Right lobe of liver (tissue), 6 donors: Measurements from ENCODE around the gene FCER2. TPM values are rescaled to one million over a fixed set of nuclear protein-coding genes. Genes with fewer than 3 reads are reported as not detected.
A peak's percentile ranks its signal among the peaks of the same experiment; 100 is the strongest.
"Not testable (repeated sequence)": the region's sequence is repeated elsewhere in the genome, so short reads cannot be mapped to it uniquely, and the experiment has no call there.

Experiments used
- ATAC-seq, 4 donors: fragments of 200-7000 bp; cut with Tn5 transposase; one replicate each; pipeline ENCODE4 v1.9.1; 2020; ENCODE audit warnings: mild to moderate bottlenecking in 4 of 4, moderate library complexity in 4 of 4
- DNase-seq, 3 donors: peaks; one replicate each; pipeline ENCODE4 v3.0.0-alpha.2; 2020
- H3K27ac ChIP-seq, 3 donors: fragments of 200-600 bp; one replicate each; pipeline ENCODE4 v1.8.0; 2022
- H3K27me3 ChIP-seq, 2 donors: fragments of 200-600 bp; one replicate each; pipeline ENCODE4 v1.8.0; 2022
- H3K36me3 ChIP-seq, 4 donors: fragments of 200-600 bp; sonication (generic) in 1 of 4; one replicate each; pipeline versions ENCODE4 v1.5.1 to v1.8.0; 2017 to 2022; ENCODE audit warnings: control low read depth in 1 of 4
- H3K4me1 ChIP-seq, 4 donors: fragments of 200-600 bp; sonication (generic) in 1 of 4; one replicate each; pipeline versions ENCODE4 v1.5.1 to v1.8.0; 2017 to 2022; ENCODE audit warnings: control low read depth in 1 of 4
- H3K4me3 ChIP-seq, 3 donors: fragments of 200-600 bp; one replicate each; pipeline ENCODE4 v1.8.0; 2022
- H3K9me3 ChIP-seq, 4 donors: fragments of 200-600 bp; sonication (generic) in 1 of 4; one replicate each; pipeline versions ENCODE4 v1.5.1 to v1.8.0; 2017 to 2022; ENCODE audit warnings: control low read depth in 1 of 4
- CTCF ChIP-seq, 4 donors: fragments of 200-600 bp in 3 of 4; fragments of 450-650 bp in 1 of 4; IDR thresholded peaks; one replicate each; pipeline versions ENCODE4 v1.5.1 to v1.8.0; 2016 to 2022; ENCODE audit warnings: antibody characterized with exemption in 4 of 4, mild to moderate bottlenecking in 2 of 4
- POLR2A ChIP-seq: fragments of 450-650 bp; IDR thresholded peaks from one replicate; pipeline ENCODE4 v1.6.1; 2017; ENCODE audit warnings: antibody characterized with exemption, mild to moderate bottlenecking
- WGBS: methylation state at CpG from one replicate; pipeline ENCODE4 v1.1.6; 2018; ENCODE audit warnings: low coverage, low lambda C conversion rate; ENCODE audit not compliant: insufficient coverage; ENCODE audit errors: missing lambda C conversion rate; 5-methylcytosine and 5-hydroxymethylcytosine counted together
- intact Hi-C, 2 donors: fragments of 100-400 bp; cut with DNase I; formaldehyde crosslinking; loops; one replicate each; pipeline versions ENCODE4 v1.11.2 to v1.14.1; 2022
- total RNA-seq, 6 experiments: library from RNA; depleted of rRNA in 2 of 6; stranded (reverse); fragments of >200 nt in 2 of 6; fragmentation: NEBNext Ultra II Directional in 3 of 6; extraction: Animal tissue kit (Norgen Biotek cat#: 25700) in 3 of 6; gene quantifications; one replicate each; pipeline versions ENCODE4 v1.1.0 to v1.2.4, GENCODE V29; 2016 to 2023
- donor health status: DM: no; HTN: yes; CAD: no.
- donor health status: DM: no; HTN: no; CAD: no.
- donor health status: DM: no; HTN: no; CAD: no.
- donor health status: DM: no; HTN: yes; CAD: no.
- donor health status: DM: no; HTN: yes; CAD: no.

FCER2 gene
- total RNA-seq, 6 experiments from 2014 or later: 0.18 to 0.29 TPM; not detected in 4

GRCh38 chr19:7746903-7747884, 45.3 kb upstream of the FCER2 start, which contains the start of gene CD209:
Gene CD209 (minus strand): TSS chr19:7747534. CDS start chr19:7747511, 23 bp downstream.
- 57% methylated on average over 5 of the region's 7 CpGs for WGBS
- Histone ChIP-seq H3K4me1 (no peaks in the 10 kb centered on the region), H3K27me3 (no peaks in the 10 kb centered on the region), H3K27ac (no peak within 1 kb of the TSS), H3K4me3 (no peak within 1 kb of the TSS), H3K9me3 (no peaks in the 10 kb centered on the region), H3K36me3 (no peaks in the 10 kb centered on the region)
- TF ChIP-seq POLR2A (no peak), CTCF (IDR thresholded peaks at IDR 0.05) (no peak)
- peak in 3 of 4 donors; percentile 20 to 44 (median 38) for ATAC-seq
- intact Hi-C loops: no loop called here
- no peak for DNase-seq

- H3K4me1 ChIP-seq, DNase-seq, H3K4me3 ChIP-seq, H3K27me3 ChIP-seq, H3K27ac ChIP-seq, H3K9me3 ChIP-seq, H3K36me3 ChIP-seq, intact Hi-C loops: not testable (repeated sequence)
- no CpG with 5 or more reads among the region's 4 CpGs for whole genome bisulfite sequencing
- peak in 1 of 4 donors; percentile 9 for ATAC-seq
Observed at GRCh38 chr19:7746306-7746705, 44.4 kb upstream of the FCER2 start.

- Histone ChIP-seq H3K36me3 (no peaks in the 10 kb centered on the region), H3K27me3 (no peaks in the 10 kb centered on the region), H3K4me3 (no peak overlapping the region), H3K4me1 (no peaks in the 10 kb centered on the region), H3K27ac (no peak overlapping the region), H3K9me3 (no peaks in the 10 kb centered on the region)
- intact Hi-C loops: no loop called here
- DNase-seq (no peak), ATAC-seq (no peak)
- TF ChIP-seq POLR2A: no peak
- no peak for TF ChIP-seq CTCF (IDR thresholded peaks at IDR 0.05)
- WGBS: 54% methylated on average over 7 of the region's 12 CpGs
Observed at GRCh38 chr19:7744871-7745650, 43.1 kb upstream of the FCER2 start.

- ATAC-seq: no peak
- H3K4me3 ChIP-seq: no peak overlapping the region
- no peak overlapping the region for H3K27ac ChIP-seq
- no peaks in the 10 kb centered on the region for H3K27me3 ChIP-seq
- DNase-seq: no peak
- intact Hi-C loops: no loop called here
- no peak for TF ChIP-seq CTCF (IDR thresholded peaks at IDR 0.05)
- TF ChIP-seq POLR2A: no peak
- H3K4me1 ChIP-seq: no peaks in the 10 kb centered on the region
- H3K9me3 ChIP-seq: no peaks in the 10 kb centered on the region
- 50% methylated on average over 5 of the region's 5 CpGs for WGBS
- no peaks in the 10 kb centered on the region for H3K36me3 ChIP-seq
Observed at GRCh38 chr19:7744199-7744786, 42.4 kb upstream of the FCER2 start.
